Fibroblast of skin of left biceps (primary cell): ENCODE results near the gene ACVR1.
A peak's percentile ranks its signal among the peaks of the same experiment; 100 is the strongest.

Experiments used
- DNase-seq, 2 experiments: peaks; one replicate each; pipeline ENCODE4 v3.0.0-alpha.2; 2013; ENCODE audit warnings: low read depth in 2 of 2

The ACVR1 gene

DNA sequence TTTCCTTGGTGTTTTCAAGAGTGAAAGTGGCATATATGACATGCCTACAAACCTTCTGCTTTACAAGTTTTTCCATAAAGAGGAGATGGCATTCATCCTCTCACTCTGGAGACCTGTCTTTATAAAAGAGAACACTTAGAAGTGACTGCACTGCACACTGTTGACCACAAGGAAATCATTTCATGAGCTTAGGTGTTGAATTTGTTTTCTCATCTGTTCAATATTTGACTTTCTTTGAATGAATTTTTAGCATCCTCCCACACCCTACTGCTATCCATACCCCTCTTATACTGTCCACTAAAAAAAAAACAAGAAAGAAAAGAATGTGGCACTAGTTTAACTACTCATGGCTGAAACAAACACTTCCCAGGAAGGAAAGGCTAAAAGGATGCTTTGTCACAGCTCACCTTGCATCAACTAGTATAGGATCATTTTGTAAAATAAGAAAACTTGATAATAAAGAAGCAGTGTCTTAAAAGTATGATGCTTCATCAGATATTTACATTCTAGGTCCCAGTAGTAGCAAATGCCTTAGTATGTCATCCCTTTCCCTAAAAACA, 83.0 kb downstream of the ACVR1 start:
- DNase-seq = no peak

GRCh38 chr2:157792335-157793052, 83.6 kb downstream of the ACVR1 start:
- DNase-seq = peak in 1 of 2 experiments; percentile 19

DNA sequence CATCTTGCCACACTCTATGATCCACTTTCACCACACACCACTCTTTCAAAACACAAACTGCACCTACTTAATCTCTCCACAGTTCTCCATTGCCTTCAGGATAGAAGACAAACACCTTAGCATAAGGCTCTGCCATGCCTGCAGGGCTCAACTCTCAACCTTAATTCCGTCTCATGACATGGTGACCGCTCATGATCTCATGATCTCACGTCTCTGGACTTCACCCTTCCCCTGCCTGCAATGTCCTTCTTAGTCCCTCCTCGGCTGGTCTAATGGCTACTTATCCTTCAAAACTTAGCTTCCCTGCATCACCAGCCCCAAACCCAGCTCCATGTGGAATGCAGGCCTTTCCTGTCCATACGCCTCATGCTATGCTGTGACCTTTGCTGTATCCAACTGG, 85.3 kb downstream of the ACVR1 start:
- no peak for DNase-seq

DNA sequence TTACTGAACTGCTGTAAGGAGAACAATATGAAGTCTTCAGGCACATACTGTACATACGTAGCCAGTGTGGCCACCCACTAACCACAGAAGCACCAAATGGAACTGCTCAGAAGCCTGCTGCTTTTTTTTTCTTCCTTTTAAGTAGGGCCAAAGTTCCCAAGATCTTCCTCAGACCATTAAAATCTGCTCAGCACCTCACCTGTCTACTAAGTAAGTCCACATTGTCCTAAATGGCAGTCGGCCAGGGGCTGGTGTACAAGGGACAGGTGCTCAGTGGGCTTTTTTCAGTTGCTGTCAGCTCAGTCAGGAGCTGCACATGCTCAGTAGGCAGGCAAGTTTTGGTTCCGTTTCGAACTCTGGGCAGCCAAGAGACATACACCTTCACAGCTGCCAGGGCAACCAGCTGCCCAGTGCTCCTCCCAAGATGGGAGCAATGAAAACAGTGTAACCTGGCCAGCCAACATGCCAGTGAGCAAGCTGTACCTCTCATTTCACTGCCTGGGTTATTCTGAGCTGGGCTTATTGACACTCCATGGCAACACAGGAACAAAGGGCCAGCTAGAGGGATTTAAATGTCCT, 86.1 kb downstream of the ACVR1 start:
- DNase-seq = no peak

DNA sequence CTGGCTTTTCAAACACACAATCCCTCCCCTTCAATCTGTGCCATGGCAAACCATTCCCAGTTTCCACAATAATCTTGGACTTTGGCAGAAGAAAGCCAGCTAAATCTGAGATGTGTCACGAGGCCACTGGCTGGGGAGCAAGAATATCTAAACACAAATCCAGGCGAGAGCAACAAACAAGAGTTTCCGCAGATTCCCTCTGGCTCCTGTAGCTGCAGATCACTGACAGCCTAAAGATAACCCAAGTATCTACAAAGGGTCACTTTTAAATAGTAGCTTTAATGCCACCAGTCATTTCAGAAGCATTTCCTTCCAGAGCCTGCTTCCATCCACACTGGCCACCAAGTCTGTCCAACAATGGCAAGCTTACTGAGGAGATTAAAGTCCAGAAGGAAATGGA, 86.9 kb downstream of the ACVR1 start:
- DNase-seq = no peak

DNA sequence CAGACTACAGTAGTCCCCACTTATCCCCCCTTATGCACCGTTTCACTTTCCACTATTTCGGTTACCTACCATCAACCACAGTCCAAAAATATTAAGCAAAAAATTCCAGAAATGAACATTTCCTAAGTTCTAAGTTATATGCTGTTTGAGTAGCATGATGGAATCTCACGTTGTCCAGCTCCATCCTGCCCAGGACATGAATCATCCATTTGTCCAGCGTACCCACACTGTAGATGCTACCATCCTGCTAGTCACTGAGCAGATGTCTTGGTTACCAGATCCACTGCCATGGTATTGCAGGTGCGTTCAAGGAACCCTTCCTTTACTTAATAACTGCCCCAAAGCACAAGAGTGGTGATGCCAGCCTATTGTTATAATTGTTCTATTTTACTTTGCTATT, 87.9 kb downstream of the ACVR1 start:
- DNase-seq = no peak

GRCh38 chr2:157787364-157787938, 88.7 kb downstream of the ACVR1 start:
- no peak for DNase-seq

DNA sequence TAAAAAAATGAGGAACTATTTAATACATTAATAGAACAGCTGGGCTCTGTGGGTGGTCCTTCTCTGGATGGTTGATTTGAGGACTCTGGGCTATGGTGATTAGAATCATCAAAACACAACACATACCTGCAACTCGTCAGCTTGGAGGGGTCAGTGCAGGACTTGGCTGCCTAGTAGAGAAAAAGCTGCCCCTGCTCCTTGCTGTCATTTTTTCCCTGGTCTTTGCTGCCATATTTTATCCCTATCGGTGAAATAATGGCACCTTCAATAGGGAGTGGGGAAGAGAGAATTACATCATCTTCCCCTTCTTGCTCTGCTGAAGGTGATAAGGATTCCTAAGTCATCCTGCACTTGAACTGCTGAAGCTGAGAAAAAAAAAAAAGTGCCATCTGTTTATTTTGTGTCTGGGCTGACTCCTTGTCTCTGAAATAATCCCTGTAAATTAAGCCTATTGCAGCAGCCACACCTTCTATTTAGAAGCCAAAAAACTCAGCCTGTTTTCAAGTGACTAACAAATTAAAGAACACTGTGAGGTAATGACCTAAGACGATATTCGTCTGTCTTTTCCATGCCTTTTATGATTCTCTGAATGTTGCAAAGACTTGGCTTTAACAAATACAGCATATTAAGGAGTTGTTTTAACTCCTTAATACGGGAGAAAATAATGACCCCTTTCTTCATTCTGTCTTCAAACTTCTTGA, 89.3 kb downstream of the ACVR1 start:
- DNase-seq = no peak

- DNase-seq = no peak
Measured at GRCh38 chr2:157785866-157786662, 90.1 kb downstream of the ACVR1 start.

- DNase-seq = no peak
Measured at GRCh38 chr2:157785200-157785599, 90.9 kb downstream of the ACVR1 start.

DNA sequence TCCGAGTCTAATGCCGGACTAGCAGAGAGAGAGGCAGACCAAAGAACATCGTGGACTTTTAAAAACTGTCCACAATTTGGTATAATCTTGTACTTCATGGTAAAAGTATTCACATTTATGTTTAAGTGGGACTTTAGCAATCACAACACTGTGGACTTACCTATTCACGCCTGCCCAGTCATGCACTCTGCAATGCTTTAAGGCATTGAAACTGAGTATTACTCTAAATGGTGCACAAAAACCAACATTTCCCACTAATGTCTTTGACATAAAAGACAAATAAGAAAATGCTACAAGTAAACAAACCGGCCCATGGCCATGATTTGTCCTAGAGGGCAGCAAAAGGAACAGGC, 91.3 kb downstream of the ACVR1 start:
- DNase-seq = no peak

GRCh38 chr2:157784169-157784822, 91.8 kb downstream of the ACVR1 start:
- DNase-seq = no peak

GRCh38 chr2:157783245-157783644, 92.9 kb downstream of the ACVR1 start:
- no peak for DNase-seq

GRCh38 chr2:157782057-157782845, 93.9 kb downstream of the ACVR1 start:
- DNase-seq = no peak

DNA sequence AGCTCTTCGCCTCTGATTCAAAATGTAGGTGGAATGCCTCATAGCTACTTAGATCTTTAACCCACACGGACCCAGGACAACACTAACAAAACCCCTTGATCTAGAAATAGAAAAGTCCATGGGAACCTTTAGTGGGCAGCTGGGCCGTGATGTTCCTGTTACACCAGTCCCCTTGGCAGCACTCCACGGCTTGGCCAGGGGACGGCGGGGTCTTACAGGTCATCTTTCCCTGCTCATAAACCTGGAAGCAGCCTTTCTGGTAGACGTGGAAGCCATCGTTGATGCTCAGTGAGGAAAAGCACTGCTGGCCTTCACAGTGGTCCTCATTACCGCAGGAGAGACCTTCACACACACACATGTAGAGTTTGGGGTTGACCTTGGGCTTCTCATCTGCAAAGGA, 95.9 kb downstream of the ACVR1 start:
- DNase-seq = no peak

DNA sequence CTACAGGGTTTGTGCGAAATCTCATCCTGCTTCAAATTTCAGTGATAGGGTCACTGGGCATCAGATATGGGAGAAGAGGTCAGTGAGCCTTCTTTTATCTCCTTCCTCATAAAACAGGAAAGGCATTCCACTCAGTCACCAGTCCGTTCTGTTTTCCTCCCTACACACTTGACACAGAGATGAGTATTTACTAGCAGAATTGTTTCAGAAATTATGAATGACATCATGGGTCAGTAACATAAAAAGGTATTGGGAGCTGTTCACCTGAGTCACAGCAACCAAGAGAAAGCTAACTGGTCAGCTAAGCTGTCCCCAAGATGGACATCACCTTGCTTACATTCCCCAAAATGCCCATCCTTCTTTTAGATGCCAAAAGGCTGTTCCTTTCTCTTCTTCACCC, 96.3 kb downstream of the ACVR1 start:
- DNase-seq = no peak

GRCh38 chr2:157777427-157777826, 98.7 kb downstream of the ACVR1 start:
- peak in 1 of 2 experiments; percentile 19 for DNase-seq

GRCh38 chr2:157771234-157771633, 104.9 kb downstream of the ACVR1 start:
- DNase-seq = no peak

- DNase-seq = no peak
Measured at GRCh38 chr2:157769856-157770255, 106.3 kb downstream of the ACVR1 start.

DNA sequence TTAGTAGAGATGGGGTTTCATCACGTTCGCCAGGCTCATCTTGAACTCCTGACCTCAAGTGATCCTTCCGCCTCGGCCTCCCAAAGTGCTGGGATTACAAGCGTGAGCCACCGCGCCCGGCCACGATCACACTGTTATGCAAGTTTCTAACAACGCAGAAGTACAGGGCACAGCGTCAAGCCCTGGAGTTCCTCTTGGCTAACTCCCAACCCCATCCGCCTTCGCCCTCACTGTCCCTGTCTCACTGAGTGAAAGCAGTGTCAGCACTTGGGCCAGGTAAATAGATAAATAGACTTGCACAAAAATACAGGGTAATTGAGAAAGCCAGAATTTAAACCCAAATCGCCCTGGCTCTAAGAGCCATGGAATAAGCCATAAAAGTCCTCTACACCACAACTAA, 111.7 kb downstream of the ACVR1 start:
- no peak for DNase-seq
